RKO (cell line): ENCODE measurements around the gene D2HGDH.

Experiments
- DNase-seq: peaks from one replicate; pipeline ENCODE4 v3.0.0-alpha.2; 2016; ENCODE audit warnings: low spot score

D2HGDH gene

GRCh38 chr2:241734467-241735208 is at the start of gene D2HGDH:
TSS of gene D2HGDH (plus strand) at chr2:241734630. CDS start at chr2:241735225, 595 bp downstream.
- DNase-seq: peak; percentile 81

- no peak for DNase-seq
These were observed 48.1 kb upstream of the D2HGDH start for GRCh38 chr2:241686324-241686649.

GRCh38 chr2:241686650-241687425 is 47.6 kb upstream of the D2HGDH start, which contains the start of gene DTYMK:
TSS of gene DTYMK (minus strand) at chr2:241686815. CDS start at chr2:241686783, 32 bp downstream.
- DNase-seq: peak; percentile 95

GRCh38 chr2:241689306-241689705 is 45.1 kb upstream of the D2HGDH start:
- no peak for DNase-seq

- DNase-seq: no peak
These were observed 44.2 kb upstream of the D2HGDH start for GRCh38 chr2:241690202-241690717.

GRCh38 chr2:241692448-241692847 is 42.0 kb upstream of the D2HGDH start:
- peak; percentile 40 for DNase-seq

- no peak for DNase-seq
These were observed 38.8 kb upstream of the D2HGDH start for GRCh38 chr2:241695651-241696050.

GRCh38 chr2:241701149-241701398 is 33.4 kb upstream of the D2HGDH start:
- peak; percentile 92 for DNase-seq

- peak; percentile 93 for DNase-seq
These were observed 32.9 kb upstream of the D2HGDH start, which contains the start of gene ING5 for GRCh38 chr2:241701399-241702154. TSS of gene ING5 (plus strand) at chr2:241702039. CDS start at chr2:241702066, 27 bp downstream.

GRCh38 chr2:241702155-241703031 is 32.0 kb upstream of the D2HGDH start:
- DNase-seq: peak; percentile 86

GRCh38 chr2:241703032-241703604 is 31.3 kb upstream of the D2HGDH start:
- peak; percentile 52 for DNase-seq

- DNase-seq: no peak
These were observed 27.9 kb upstream of the D2HGDH start for GRCh38 chr2:241706537-241706936.

GRCh38 chr2:241708879-241709278 is 25.6 kb upstream of the D2HGDH start:
- no peak for DNase-seq

- DNase-seq: no peak
These were observed 15.3 kb upstream of the D2HGDH start for GRCh38 chr2:241719093-241719492.

GRCh38 chr2:241720099-241720498 is 14.3 kb upstream of the D2HGDH start:
- DNase-seq: no peak

- DNase-seq: no peak
These were observed 13.9 kb upstream of the D2HGDH start for GRCh38 chr2:241720560-241720959.

- DNase-seq: no peak
These were observed 12.6 kb upstream of the D2HGDH start for GRCh38 chr2:241721852-241722251.

GRCh38 chr2:241722896-241723454 is 11.5 kb upstream of the D2HGDH start:
- no peak for DNase-seq

- no peak for DNase-seq
These were observed 10.0 kb upstream of the D2HGDH start for GRCh38 chr2:241724259-241724974.
